HG02981 (cell line): Measurements from ENCODE around the gene PRKCD.

Experiments
- ATAC-seq: cut with Tn5 transposase; IDR thresholded peaks from one replicate; pipeline ENCODE4 v1.9.1; 2021; ENCODE audit warnings: mild to moderate bottlenecking, moderate library complexity; ENCODE audit not compliant: unreplicated experiment

PRKCD gene

DNA sequence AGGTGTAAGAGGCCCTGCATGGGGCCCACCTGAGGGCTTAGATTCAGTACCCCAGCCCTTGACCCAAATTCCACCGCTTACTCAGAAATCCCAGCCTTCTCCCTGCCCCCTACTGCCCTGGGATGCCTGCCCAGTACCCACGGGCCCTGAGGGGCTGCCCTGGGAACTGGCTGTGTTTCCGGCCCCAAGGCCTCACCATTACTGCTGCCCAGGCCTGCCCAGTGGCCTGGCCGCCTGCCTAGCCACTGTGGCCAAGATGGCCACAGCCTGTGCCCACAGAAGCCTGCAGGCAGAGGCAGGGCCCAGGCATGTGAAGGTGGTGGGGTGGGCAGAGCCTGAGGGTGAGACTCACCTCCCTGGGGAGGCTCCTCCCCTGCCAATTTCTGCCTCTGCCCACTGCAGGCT is 6.1 kb upstream of the PRKCD start:
- ATAC-seq: no peak

DNA sequence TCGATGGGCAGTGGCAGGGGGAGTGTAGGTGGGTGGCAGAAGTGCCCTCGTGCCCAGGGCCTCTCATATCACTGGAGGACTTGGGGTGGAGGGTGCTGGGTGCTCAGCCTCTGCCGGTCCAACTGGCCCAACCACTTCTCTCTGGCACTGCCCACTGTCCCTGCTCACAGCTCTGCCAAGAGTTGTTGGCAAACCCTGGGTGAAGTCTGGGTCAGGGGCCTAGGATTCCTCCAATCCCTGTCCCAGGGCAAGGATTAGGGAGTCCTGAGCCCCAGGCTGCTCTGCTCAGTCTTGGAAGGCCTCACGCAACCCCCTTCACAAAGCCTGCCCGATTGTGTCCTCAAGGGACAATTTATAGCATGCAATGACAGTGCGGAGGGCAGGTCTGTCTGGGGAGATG is 5.2 kb upstream of the PRKCD start:
- no peak for ATAC-seq

DNA sequence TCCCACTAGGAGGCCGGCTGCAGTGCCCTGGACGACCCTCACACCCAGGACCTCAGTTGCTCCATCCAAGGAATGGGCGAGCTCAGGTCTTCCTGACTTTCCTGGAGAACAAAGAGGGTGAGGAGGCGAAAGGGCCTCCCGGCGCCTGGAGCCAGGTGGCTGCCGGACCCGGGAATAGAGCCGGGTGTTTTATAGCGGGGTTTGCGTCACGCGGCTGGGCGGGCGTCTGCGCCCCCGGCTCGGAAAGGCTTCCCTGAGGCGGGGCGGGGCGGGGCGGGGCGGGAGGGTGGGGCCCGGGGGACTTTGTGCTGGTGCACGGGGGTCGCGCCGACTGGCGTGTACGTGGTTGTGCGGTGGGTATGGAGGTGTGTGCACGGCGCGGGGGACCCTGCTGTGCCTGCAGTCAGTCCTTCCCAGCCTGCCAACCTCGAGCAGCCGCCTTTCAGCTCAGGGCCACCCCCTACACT is 4.6 kb upstream of the PRKCD start:
- ATAC-seq: no peak

DNA sequence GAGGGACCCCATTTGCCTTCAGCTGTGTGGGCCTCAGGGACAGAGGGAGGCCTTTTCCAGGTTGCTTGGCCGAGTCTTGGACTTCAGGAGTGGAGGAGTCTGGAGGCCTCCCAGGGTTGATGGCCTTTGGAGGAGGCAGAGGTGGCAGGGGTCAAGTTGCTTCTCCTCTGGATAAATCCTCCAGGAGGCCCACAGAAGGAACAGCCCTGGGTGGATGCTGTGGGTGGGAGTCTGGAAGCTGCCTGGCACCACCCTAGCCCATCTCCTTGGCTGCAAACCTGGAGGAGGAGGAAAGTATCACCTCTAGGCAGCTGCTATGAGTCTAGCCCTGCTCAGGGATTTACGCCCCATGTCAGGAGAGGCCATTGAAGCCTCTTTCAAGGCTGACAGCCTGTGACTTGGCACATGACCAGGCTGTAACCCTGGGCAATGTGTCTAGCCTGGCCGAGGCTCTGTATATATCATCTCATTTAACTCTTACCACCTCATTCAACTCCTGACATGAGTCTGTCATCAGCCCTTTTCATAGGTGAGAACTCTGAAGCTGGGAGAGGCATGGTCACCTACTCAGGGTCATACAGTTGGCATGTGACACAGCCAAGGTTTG is 2.9 kb upstream of the PRKCD start:
- ATAC-seq: no peak

DNA sequence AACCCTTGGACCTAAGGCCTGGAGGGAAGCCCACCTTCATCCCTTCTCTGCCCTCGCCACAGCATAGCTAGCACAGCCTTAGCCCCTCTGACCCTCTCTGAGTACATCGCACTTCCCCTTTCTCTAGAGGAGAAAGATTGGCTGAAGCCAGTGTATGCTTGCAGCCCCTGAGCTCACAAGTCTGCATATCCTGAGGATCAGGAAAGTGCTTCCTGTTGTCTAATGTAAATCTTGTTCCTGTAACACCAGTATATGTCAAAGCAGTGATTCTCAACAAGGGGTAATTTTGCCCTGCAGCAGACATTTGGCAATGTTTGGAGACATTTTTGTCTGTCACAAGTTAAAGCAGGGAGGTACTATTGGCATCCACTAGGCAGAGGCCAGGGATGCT is 2.2 kb upstream of the PRKCD start:
- ATAC-seq: no peak

DNA sequence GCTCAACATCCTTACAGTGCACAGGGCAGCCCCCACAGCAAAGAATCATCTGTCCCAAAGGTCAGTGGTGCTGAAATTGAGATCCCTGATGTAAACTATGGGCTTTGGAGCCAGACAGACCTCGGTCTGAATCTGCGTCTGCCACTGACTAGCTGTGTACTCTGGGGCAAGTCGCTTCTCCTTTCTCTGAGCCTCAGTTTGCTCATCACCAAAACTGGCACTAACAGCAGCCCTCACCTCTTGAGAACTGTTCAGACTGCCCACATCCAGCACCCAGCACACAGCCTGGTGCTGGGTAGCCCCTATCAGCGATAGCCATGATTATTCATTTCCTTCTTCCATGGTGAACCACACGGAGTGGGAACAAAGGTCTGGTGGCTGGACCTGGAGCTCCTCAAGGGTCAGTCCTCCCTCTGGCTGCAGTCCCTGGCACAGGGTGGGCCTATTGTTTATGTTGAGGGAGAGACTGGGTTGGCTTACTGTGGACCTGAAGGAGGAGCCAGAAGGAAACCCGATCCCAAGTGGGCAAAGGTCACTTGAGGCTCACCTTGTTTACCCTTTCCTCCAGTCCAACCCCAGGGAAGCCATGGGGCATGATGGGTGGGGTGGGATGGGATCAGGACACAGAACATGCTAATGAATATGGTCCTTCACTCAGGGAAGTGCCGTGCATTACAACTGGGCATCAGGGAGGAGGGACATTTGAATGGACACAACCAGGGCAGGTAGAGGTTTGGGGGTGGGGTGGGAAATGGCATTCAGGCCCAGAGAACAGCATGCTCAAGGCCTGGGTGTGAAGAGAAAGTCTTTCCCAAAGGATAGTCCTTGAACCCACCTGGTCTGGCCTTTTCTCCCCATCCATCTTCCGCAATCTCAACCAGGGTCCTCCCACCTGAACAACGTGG is 1.6 kb upstream of the PRKCD start:
- ATAC-seq: no peak

DNA sequence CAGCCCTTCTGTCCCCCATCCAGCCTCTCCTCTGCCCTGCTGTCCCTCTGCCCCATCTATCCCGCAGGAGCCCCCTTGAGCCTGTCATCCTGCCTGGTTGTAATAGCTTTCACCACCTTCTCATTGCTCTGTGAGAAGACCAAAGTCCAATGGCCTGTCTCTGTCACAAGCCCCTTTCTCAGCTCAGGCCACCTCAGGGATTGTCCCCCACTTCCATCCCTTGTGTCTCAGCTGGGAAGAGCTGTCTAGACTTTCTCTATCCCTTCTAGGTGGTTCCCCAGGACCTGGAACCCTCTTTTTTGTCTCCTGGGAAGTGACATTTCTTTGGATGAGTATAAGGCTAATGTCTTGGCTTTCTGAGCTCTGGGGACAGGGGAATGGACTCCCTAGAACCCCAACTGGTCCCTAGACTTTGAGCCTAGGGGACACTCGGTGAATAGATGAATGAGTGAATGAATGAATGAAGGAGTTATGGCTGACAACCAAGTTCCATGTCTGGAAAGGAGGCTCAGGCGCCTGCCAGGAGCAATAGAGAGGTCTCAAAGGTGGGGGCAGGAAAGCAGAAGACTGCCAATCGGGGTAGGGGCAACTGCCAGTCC is 849 bp upstream of the PRKCD start:
- ATAC-seq: no peak

DNA sequence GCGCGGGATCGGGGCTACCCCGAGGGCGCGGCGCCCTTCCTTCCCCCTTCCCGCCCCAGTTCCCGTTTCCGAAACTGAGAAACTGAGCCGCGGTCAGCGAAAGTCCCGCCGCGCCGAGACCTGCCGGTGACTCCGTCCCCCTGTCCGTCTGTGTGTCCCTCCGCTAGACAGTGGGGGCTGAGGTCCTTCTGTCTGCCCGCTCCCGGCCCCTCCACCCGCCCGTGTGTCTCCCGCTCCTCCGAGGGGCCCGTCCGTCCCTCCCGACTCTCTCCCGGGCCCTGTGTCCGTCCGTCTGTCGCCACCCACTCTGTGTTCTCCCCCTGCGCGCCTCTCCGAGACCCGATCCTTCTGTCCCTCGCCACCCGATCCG is 426 bp downstream of the PRKCD start:
- ATAC-seq: peak; percentile 8

DNA sequence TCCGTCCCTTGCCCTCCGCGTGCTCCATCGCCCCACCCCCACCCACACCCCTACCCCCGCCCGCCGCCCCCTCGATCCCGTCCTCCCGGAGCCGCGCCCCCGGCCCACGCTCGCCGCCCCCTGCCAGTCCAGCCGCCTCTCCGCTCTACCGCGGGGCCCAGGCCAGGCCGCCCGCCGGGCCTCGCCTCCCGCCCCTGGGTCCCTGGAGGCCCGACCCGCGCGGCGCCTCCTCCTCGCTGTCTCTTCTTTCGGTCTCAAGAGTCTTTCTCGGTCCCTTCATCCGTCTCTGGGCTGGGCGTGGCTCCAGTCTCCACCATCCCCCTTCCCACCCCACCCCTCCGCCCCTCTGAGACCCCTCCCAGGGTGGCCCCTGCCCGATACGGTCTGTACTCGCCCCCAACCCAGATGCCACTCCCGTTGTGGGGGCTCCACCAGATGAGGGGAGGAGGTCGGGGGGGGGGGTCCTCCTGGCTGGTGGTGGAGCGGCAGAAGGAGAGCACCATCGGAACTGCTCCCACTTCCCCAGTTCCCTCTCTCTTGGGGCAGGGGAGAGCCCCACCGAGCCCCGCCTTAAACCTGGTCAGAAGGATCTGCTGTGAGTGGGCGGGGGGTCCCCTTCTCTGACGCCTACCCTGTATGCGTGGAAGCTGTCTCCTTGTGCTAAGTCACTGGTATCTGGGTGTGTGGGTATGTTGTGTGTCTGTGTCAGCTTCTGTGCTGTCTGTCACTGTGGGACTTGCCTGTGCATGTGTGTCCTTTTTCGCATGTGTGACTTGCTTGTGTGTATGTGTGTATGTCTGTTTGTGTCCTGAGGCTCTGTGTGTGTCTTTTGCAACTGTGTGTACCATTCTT is 1.0 kb downstream of the PRKCD start:
- ATAC-seq: no peak

DNA sequence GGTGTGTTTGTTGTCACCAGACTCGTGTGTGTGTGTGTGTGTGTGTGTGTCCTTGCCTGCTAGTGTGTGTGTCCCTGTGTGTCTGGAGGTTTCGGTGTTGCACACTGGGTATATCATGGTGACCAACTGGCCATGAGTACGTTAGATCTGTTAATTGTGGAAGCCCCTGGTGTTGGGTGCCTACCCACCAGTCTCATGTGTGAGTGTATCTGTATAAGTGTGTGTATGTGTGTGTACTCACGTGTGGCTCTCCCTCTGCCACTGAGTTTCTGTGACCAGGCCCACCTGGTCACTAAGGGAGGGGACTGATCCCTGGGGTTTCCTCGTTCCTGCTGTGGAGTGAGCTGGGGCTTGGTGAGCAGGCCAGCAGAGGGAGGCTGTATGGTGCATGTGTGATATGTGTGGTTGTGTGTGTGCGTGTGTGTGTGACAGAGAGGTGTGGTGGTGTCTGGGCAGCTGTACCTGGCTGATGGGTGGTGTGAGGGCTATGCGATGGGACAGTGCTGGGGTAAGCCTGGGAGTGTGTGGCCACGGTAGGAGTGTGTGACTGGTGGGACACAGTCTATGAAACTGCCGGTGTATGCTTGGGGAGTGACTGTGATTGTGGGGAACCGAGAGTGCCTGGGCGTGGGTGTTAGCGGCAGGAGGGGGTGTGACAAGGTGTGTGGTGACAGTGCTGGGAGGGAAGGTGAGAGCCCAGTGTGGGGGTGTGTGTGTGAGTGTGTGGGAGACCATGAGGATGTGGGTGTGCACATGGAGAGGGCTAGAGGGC is 1.8 kb downstream of the PRKCD start:
- ATAC-seq: peak; percentile 21

DNA sequence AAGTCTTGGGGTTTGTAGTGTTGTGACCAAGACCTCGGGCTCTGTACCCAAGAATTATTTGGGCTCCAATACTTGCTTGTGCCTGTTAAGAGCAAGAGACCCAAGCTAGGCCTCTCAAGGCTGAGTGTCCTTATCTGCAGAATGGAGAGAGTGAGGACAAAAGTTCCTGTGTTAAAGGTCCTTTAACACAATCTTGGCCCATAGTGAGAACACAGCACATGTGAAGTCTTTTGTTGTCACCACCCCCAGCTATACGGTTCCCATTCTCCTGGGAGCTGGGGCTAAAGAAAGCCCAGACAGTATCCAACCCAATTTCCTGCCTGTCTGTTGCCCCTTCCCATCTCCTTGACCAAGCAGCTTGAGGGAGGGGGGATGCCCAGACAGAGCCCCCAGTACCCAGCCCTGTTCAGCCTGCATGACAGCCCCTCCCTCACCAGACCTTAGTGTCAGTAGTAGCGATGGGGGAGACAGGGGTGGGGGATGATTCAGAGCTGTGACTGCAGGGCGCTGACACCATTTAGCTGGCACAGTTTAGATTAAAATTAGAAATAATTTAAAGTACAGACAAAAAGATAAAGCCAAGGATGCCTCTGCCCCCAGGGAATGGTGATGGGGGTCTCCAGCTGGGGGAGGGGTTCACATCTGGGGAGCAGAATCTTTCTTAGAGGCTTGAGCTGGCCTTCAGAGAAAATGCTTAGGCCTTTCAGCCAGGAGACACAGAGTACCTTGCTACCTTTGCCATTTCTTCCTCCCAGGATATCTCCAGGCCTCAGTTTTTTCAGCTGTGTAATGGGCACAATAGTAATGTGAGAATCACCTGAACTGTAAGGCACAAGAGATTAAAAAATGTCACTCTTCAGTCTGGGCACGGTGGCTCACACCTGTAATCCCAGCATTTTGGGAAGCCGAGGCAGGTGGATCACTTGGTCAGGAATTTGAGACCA is 2.7 kb downstream of the PRKCD start:
- no peak for ATAC-seq

DNA sequence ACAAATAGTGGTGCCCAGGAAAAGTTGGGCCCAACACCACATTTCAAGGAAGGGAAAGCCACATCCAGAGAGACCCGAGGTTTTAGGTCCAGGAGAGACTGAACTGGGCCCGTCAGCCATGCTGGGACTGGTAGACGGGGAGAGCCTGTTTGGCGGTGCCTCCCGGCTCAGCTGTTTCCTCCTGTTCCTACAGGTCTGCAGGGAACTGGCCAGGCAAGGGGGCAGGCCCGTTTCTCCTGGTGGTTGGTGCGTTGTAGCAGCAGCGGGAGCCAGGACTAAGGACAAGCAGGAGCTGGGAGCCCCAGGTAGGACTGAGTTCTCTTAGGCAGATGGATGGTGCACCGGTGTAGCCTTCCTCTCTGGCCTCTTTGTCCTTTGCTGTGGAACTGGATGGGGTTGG is 3.9 kb downstream of the PRKCD start:
- no peak for ATAC-seq

DNA sequence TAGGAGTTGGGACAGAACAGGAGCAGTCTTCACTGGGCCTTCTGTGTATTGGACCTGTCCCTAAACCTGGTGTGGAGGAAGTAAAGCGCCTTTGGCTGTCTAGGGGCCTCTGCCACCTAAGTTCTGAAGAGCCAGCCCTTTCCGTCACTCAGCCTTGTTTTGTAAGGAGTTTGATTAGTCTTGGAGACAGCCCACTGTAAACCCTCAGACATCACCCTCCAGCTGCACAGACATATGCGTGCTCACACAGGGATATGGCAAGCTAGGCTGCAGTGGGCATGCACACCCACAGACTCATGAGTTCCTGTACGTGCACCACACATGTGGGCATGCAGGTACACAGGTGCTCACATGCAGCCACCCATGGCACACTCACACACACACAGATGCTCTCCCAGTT is 5.2 kb downstream of the PRKCD start:
- ATAC-seq: no peak

DNA sequence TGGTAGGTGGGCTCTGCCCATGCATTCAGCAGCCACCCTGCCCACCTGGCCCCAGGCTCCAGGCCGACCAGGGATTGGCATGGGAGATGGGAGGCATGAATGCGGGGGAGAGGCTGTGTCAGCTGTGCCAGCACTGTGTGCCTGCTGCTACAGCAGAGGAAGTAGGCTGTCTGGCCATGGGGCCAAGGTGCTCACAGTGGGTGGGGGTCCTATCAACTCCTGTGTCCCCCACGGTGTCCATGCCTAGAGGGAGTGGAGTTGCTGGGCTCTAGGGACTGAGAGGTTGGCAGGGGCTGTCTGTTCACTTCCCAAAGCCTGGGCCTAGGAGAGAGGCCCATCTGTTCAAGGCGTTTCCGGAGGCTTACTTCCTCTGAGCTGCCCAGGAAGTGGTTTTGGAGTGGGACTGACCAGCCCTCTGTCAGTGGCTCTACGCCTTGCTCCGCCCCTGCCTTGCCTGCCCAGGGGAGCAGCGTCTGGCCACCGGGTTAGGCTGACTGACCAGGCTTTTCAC is 5.8 kb downstream of the PRKCD start:
- ATAC-seq: no peak

DNA sequence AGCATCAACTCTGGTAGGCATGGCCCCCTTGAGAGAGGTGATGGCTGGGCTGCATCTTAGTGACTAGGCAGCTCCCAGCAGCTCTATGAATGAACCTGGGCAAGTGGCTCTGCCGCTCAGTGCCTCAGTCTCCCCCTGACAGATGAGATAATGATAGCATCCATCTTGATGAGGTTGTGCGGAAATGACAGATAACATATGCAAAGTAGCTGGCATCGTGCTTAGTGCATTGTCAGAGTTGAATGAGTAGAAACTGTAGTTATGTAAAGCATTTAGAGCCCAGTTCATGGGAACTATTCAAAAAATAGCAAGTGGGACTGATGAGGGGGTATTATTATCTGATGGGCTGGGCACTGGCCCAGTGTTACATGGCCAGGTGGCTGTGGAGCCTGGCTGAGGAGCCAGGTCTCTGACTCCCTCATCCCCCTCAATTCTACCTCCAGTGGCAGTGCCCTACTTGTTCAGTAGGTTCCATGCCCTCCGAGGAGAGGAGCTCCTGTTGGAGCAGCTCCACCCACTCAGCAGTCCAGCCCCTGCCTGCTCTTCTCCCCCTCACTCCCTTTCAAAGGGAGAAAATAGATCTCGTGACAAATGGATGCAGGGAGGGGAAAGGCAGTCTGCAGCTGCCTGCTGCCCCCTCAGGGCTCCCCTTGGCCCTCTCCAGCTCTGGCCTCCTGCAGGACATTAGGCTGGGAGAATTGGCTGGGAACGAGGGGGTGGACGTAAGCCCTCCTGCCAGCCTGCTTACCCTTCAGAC is 6.6 kb downstream of the PRKCD start:
- ATAC-seq: peak; percentile 33

DNA sequence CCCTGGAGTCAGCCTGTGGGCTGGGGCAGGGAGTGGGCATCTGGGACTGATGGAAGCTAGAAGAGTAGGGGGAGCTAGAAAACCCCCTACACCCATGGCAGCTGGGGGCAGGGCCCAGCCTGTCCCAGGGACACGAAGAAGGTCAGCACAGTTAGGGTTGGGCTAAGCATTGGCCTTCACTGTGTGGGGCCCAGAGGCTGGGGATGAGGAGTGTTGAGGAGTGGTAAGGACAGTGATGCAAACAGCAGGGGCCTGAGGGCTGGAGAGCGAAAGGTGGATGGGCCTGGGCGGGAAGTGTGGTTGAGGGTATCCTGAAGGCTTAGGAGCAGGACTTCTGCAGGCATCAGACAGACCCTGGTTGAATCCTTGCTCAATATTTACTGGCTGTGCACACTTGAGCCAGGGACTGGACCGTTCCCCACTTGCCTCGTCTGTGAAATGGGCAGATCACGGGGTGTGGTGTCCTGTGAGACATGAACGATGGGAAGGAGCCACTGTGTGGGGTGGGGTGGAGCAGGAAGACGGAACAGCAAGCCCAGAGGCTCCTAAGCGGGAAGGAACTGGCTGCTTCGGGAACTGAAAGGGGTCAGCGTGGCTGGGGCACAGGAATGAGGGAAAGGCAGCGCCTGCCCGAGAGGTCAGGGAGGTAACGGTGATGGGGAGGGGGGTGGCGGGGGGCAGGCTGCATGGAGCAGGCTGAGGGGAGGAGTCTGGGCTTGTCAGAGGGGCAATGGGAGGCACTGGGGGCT is 7.3 kb downstream of the PRKCD start:
- no peak for ATAC-seq

DNA sequence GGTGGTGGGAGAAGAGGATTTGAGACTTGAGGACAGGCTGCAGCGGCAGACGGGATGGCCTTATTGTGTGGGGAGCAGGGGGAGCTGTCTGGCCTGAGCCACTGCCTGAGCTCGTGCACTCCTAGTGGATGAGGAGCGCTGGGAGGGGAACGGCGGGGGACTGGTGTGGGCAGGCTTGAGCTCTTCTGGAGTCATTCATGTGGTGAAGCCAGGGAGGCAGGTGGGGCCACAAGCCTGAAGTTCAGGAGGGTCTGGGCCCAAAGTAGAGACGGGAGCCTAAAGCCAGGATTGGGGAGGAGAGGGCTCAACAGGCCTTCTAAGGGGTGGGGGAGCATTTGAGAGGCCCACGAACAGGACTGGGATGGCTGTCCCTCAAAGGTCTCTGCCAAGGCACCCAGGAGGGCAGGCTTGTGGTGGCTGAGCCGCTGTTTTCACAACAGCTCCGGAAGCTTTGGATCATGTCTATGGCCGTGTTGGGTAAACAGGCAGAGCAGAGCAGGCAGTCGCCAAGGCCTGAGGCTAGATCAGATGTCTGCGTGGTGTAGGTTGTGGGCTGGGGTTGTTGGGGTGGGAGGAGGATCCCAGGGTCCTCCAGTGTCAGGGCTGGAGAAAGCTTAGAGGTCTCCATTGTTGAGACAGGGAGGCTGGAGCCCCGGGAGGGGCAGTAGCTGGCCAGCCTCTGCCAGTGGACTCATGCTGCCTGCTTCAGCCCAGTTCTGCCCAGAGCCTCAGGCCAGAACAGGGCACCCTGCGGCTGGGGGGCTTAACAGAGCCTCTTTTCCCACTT is 8.2 kb downstream of the PRKCD start:
- ATAC-seq: no peak
